Endothelial cell of umbilical vein (primary cell): Measurements from ENCODE around the gene RPS17. TPM values are rescaled to one million over a fixed set of nuclear protein-coding genes. Genes with fewer than 3 reads are reported as not detected.

Source experiments
- BruUV-seq: library from RNA; stranded (reverse); fragments of 400-500 nt; replicated peaks from 2 replicates; lab custom pipeline; 2021; lab: Mats Ljungman, UMichigan
- CTCF ChIA-PET: fragments of 300-600, 350-600 bp; sonication (Branson Sonifier 250); formaldehyde crosslinking; loops from one replicate; lab custom pipeline; 2021; ENCODE audit warnings: antibody characterized with exemption, inconsistent platforms; lab: Charles Lee
- POLR2A ChIA-PET: fragments of 300-600, 350-600 bp; sonication (Branson Sonifier 250); formaldehyde crosslinking; loops from one replicate; lab custom pipeline; 2021; ENCODE audit warnings: antibody characterized with exemption, inconsistent platforms; lab: Charles Lee
- DNase-seq: peaks from one replicate; pipeline ENCODE4 v3.0.0-alpha.2; 2011; ENCODE audit warnings: low read depth, low spot score
- FAIRE-seq: peaks from 2 replicates; lab custom pipeline; 2011; peaks lifted over from hg19 to GRCh38; lab: Jason Lieb, UNC
- H2AFZ ChIP-seq: 2 replicates; pipeline ENCODE4 v1.6.0; 2012; ENCODE audit warnings: low read depth, low read length, control low read depth, inconsistent platforms
- H3K27ac ChIP-seq: 2 replicates; pipeline ENCODE4 v1.5.1; 2011; ENCODE audit warnings: low read depth, mild to moderate bottlenecking, control low read depth, low read length, moderate library complexity; ENCODE audit not compliant: insufficient read depth
- H3K27me3 ChIP-seq, 2 experiments: 2 replicates each; pipeline versions ENCODE4 v1.6.0 to v1.6.1; 2011; ENCODE audit warnings: low read length in 2 of 2, mixed read lengths in 1 of 2; ENCODE audit not compliant: control insufficient read depth in 2 of 2, insufficient read depth in 2 of 2
- H3K36me3 ChIP-seq, 2 experiments: 2 replicates in 1 of 2; 3 replicates in 1 of 2; pipeline ENCODE4 v1.5.1; 2011; ENCODE audit warnings: low read length in 2 of 2, mild to moderate bottlenecking in 1 of 2, moderate library complexity in 1 of 2; ENCODE audit not compliant: control insufficient read depth in 2 of 2, insufficient read depth in 2 of 2; ENCODE audit errors: extremely low read depth in 1 of 2
- H3K4me1 ChIP-seq: 3 replicates; pipeline ENCODE4 v1.5.1; 2011; ENCODE audit warnings: mild to moderate bottlenecking, low read length; ENCODE audit not compliant: control insufficient read depth, insufficient read depth; ENCODE audit errors: extremely low read depth
- H3K4me2 ChIP-seq: 2 replicates; pipeline ENCODE4 v1.6.1; 2011; ENCODE audit warnings: low read length, control low read depth, mixed read lengths; ENCODE audit not compliant: insufficient read depth
- H3K4me3 ChIP-seq, 3 experiments: fragments of 200-600 bp in 1 of 3; sonication (generic), shearing (Covaris generic) in 1 of 3; replicated peaks in 1 of 3; 2 replicates each; pipeline ENCODE4 v1.5.1; 2011 to 2016; ENCODE audit warnings: control low read depth in 3 of 3, low read length in 3 of 3, mild to moderate bottlenecking in 2 of 3, inconsistent platforms in 1 of 3, low read depth in 1 of 3, moderate library complexity in 1 of 3; ENCODE audit not compliant: insufficient read depth in 1 of 3
- H3K79me2 ChIP-seq: 2 replicates; pipeline ENCODE4 v1.6.0; 2012; ENCODE audit warnings: low read length, inconsistent platforms; ENCODE audit not compliant: control insufficient read depth, insufficient read depth
- H3K9ac ChIP-seq: replicated peaks from 2 replicates; pipeline ENCODE3; 2011; ENCODE audit warnings: low read length, control low read depth; ENCODE audit not compliant: insufficient read depth; ENCODE audit errors: extremely low read depth
- H3K9me1 ChIP-seq: replicated peaks from 3 replicates; pipeline ENCODE4 v1.6.0; 2011; ENCODE audit warnings: mild to moderate bottlenecking, low read length; ENCODE audit not compliant: control insufficient read depth, insufficient read depth; ENCODE audit errors: extremely low read depth
- H3K9me3 ChIP-seq: replicated peaks from 2 replicates; pipeline ENCODE4 v1.5.1; 2012; ENCODE audit warnings: low read length, inconsistent platforms; ENCODE audit not compliant: control insufficient read depth, insufficient read depth
- H4K20me1 ChIP-seq: replicated peaks from 2 replicates; pipeline ENCODE3; 2011; ENCODE audit warnings: mild to moderate bottlenecking, low read length; ENCODE audit not compliant: control insufficient read depth, insufficient read depth; ENCODE audit errors: extremely low read depth
- EZH2 ChIP-seq: IDR thresholded peaks from 2 replicates; pipeline ENCODE4 v1.6.1; 2012; ENCODE audit warnings: borderline replicate concordance, low read depth, mild to moderate bottlenecking, moderate library complexity, low read length, inconsistent platforms; ENCODE audit not compliant: severe bottlenecking
- FOS ChIP-seq: IDR thresholded peaks from 2 replicates; pipeline ENCODE4 v1.6.1; 2011; ENCODE audit warnings: mild to moderate bottlenecking, low read length, moderate library complexity, borderline replicate concordance; ENCODE audit not compliant: insufficient read depth
- GATA2 ChIP-seq: IDR thresholded peaks from 2 replicates; pipeline ENCODE4 v1.7.0; 2011; ENCODE audit warnings: low read depth, mild to moderate bottlenecking, moderate library complexity, mixed read lengths, low read length; ENCODE audit not compliant: insufficient read length, insufficient read depth
- JUN ChIP-seq: IDR thresholded peaks from 2 replicates; pipeline ENCODE4 v1.6.1; 2011; ENCODE audit warnings: borderline replicate concordance, low read depth; ENCODE audit not compliant: insufficient read length, insufficient read depth
- MYC ChIP-seq: IDR thresholded peaks from one replicate; pipeline ENCODE4 v1.6.1; 2011; ENCODE audit warnings: mild to moderate bottlenecking, low read depth, low read length
- POLR2A ChIP-seq: IDR thresholded peaks from 2 replicates; pipeline ENCODE4 v1.6.1; 2012; ENCODE audit warnings: low read depth, mild to moderate bottlenecking, control low read depth, low read length
- POLR2AphosphoS5 ChIP-seq: IDR thresholded peaks from 2 replicates; pipeline ENCODE4 v1.6.1; 2012; ENCODE audit warnings: low read depth, mild to moderate bottlenecking, control low read depth, low read length, moderate library complexity; ENCODE audit not compliant: insufficient read depth
- dilution Hi-C: fragments of 300-500 bp; cut with MboI; formaldehyde crosslinking; loops from one replicate; pipeline ENCODE4 v1.15.0; 2019; ENCODE audit warnings: low sequenced_read_pairs; ENCODE audit not compliant: extremely low pct_ligation_motif_present
- intact Hi-C: fragments of 100-400 bp; cut with micrococcal nuclease; formaldehyde crosslinking; loops from one replicate; pipeline ENCODE4 v1.10.0; 2022
- polyA plus RNA-seq, 4 experiments: library from polyadenylated mRNA; depleted of rRNA in 3 of 4; stranded (reverse) in 3 of 4; unstranded in 1 of 4; fragments of >200 nt; gene quantifications; 2 replicates each; pipeline versions ENCODE4 v1.2.1 to v1.2.3, GENCODE V29; 2011 to 2012; ENCODE audit warnings: missing spikeins in 1 of 4
- total RNA-seq: library from RNA; stranded (reverse); gene quantifications from 2 replicates; pipeline ENCODE4 v1.2.3, GENCODE V29; 2021
- TF ChIP-seq, protein P1 (sequence below), 2 donors: IDR thresholded peaks; 1 replicate in 1 of 2; 2 replicates in 1 of 2; pipeline ENCODE4 v1.5.1; 2011; ENCODE audit warnings: low read length in 2 of 2, mild to moderate bottlenecking in 2 of 2, moderate library complexity in 2 of 2, control low read depth in 1 of 2, inconsistent platforms in 1 of 2, low read depth in 1 of 2; ENCODE audit not compliant: insufficient read depth in 1 of 2; ENCODE audit errors: extremely low read depth in 1 of 2
- TF ChIP-seq, protein P2 (sequence below): IDR thresholded peaks from 2 replicates; pipeline ENCODE4 v1.6.1; 2011; ENCODE audit not compliant: insufficient read depth, insufficient read length

Gene RPS17
- total and polyA plus RNA-seq, 2 donors (not counting 3 experiments of a cell fraction or from before 2014, with no cell fraction given): 1,690 to 4,382 TPM

DNA sequence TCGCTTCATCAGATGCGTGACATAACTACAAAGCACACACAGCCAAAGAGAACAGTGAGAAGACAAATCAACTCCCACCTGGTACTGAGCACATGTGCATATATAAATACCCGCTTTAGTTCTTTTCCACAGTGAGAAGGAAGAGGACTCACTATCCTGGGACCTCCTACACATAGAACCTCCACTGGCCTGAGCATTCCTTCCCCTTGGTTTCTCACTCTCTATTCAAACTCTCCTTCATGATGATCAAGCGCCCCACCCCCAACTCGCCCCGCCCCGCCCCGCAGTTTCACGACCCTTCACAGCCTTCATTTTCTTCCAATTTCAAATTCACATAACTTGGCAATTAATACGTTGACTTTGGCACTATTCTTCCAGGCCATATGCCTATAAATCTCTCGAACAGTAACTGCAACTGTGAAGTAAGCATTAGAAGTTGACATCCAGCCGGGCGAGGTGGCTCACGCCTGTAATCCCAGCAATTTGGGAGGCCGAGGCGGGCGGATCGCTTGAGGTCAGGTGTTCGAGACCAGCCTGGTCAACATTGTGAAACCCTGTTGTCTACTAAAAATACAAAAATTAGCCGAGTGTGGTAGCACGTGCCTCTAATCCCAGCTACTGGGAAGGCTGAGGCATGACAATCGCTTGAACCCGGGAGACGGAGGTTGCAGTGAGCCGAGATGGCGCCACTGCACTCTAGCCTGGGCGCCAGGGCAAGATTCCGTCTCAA is 1.1 kb downstream of the RPS17 start:
- no peaks in the 10 kb centered on the region for H3K9me3 ChIP-seq
- H3K9ac ChIP-seq: peak overlapping the region; percentile 94
- H3K4me1 ChIP-seq: peaks cover 17% of the 10 kb centered on the region
- DNase-seq (peak; percentile 20), FAIRE-seq (no peak)
- H3K27ac ChIP-seq: peak overlapping the region; percentile 27
- H4K20me1 ChIP-seq: peaks cover 3% of the 10 kb centered on the region
- H3K4me3 ChIP-seq: peak overlapping the region; percentile 73 to 87 (median 86)
- CTCF ChIA-PET: interaction anchor here (1.0 to 2.5 kb wide), 2 partner anchors 8 to 573 kb away, joined by 3 to 28 read pairs; no protein-coding TSS in a partner anchor
- peaks cover 0 to 3% of the 10 kb centered on the region in 2 experiments for H3K27me3 ChIP-seq
- dilution Hi-C loops: no loop called here
- TF ChIP-seq GATA2: no peak
- TF ChIP-seq, protein P1, sequence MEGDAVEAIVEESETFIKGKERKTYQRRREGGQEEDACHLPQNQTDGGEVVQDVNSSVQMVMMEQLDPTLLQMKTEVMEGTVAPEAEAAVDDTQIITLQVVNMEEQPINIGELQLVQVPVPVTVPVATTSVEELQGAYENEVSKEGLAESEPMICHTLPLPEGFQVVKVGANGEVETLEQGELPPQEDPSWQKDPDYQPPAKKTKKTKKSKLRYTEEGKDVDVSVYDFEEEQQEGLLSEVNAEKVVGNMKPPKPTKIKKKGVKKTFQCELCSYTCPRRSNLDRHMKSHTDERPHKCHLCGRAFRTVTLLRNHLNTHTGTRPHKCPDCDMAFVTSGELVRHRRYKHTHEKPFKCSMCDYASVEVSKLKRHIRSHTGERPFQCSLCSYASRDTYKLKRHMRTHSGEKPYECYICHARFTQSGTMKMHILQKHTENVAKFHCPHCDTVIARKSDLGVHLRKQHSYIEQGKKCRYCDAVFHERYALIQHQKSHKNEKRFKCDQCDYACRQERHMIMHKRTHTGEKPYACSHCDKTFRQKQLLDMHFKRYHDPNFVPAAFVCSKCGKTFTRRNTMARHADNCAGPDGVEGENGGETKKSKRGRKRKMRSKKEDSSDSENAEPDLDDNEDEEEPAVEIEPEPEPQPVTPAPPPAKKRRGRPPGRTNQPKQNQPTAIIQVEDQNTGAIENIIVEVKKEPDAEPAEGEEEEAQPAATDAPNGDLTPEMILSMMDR (IDR thresholded peaks at IDR 0.05; ENCODE audit: extremely low read depth in 1 of 2, insufficient read depth in 1 of 2, low read depth in 1 of 2, low read length in 2 of 2): no peak
- no peak for TF ChIP-seq JUN
- no peak for TF ChIP-seq POLR2A
- no peak for TF ChIP-seq MYC
- no peak for TF ChIP-seq FOS
- TF ChIP-seq POLR2AphosphoS5: no peak
- TF ChIP-seq, protein P2, sequence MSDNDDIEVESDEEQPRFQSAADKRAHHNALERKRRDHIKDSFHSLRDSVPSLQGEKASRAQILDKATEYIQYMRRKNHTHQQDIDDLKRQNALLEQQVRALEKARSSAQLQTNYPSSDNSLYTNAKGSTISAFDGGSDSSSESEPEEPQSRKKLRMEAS: no peak
- no peak for TF ChIP-seq EZH2
- peaks cover 42% of the 10 kb centered on the region for H3K79me2 ChIP-seq
- intact Hi-C loops: no loop called here
- POLR2A ChIA-PET: interaction anchor here (2.2 kb wide), 1 partner anchor 8 kb away, joined by 16 read pairs; no protein-coding TSS in a partner anchor
- no TSS peak for BruUV-seq
- H3K36me3 ChIP-seq: peaks cover 26 to 27% of the 10 kb centered on the region in 2 experiments
- H3K9me1 ChIP-seq: no peaks in the 10 kb centered on the region
- H2AFZ ChIP-seq: no peak overlapping the region
- H3K4me2 ChIP-seq: peak overlapping the region; percentile 90
